ENCODE measurements around the gene CDIPT. TPM values are rescaled to one million over a fixed set of nuclear protein-coding genes. Genes with fewer than 3 reads are reported as not detected.
A peak's percentile ranks its signal among the peaks of the same experiment; 100 is the strongest.

The CDIPT gene
- total and polyA plus RNA-seq, 2 of the 13 experiments (the other 11 are each of a cell fraction or from before 2014, with no cell fraction given): 54.9 to 97.5 TPM

DNA sequence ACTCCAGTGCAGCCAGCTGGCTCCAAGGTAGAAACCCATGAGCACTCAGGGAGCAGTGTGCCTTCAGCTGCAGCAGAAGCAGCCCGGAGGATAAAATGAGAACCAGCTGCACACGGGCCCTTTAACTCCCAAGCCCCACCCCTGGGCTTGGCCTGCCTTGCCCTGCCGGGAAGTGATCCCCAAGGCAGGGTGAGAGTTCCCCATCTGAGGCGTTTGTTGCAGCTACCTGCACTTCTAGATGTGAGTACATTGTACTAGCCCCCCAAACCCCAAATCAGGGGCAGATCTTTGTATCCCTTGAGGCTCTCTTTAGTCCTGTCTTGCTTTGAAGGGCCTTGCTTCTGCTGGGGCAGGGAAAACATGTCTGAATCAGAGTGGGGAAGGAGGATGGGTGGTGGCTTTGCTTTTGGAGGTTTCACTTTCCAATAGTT is 42.7 kb downstream of the CDIPT start, which contains the start of gene MVP (continued):
- TF ChIP-seq, protein P1, sequence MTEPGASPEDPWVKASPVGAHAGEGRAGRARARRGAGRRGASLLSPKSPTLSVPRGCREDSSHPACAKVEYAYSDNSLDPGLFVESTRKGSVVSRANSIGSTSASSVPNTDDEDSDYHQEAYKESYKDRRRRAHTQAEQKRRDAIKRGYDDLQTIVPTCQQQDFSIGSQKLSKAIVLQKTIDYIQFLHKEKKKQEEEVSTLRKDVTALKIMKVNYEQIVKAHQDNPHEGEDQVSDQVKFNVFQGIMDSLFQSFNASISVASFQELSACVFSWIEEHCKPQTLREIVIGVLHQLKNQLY (CRISPR knock-in tag; IDR thresholded peaks at IDR 0.05): no peak
- TF ChIP-seq MED8 (CRISPR knock-in tag; IDR thresholded peaks at IDR 0.05; ENCODE audit: insufficient replicate concordance) (no peak), RXRA (CRISPR knock-in tag; IDR thresholded peaks at IDR 0.05) (peak; percentile 46; the same call in 1 of the 2 replicates), THYN1 (CRISPR knock-in tag; IDR thresholded peaks at IDR 0.05; ENCODE audit: borderline replicate concordance, low read depth) (no peak), SRSF1 (optimal IDR thresholded peaks at IDR 0.05; ENCODE audit: low read depth, low read length) (no peak), ZFP37 (CRISPR knock-in tag; IDR thresholded peaks at IDR 0.05; ENCODE audit: borderline replicate concordance) (no peak), PRMT3 (CRISPR knock-in tag; IDR thresholded peaks at IDR 0.05; ENCODE audit: borderline replicate concordance, low read depth) (no peak), POLR2A (IDR thresholded peaks at IDR 0.05; ENCODE audit: insufficient read depth in 1 of 2, low read depth in 2 of 2, low read length in 2 of 2) (0 out of 4 replicates have a peak, but pooled peaks of 1 of the 2 experiments have one; percentile 7), TARDBP (CRISPR knock-in tag; IDR thresholded peaks at IDR 0.05) (0 out of 2 replicates have a peak, but pooled peaks have one; percentile 23), ZNF207 (IDR thresholded peaks at IDR 0.05; ENCODE audit: borderline replicate concordance) (no peak), NFKB2 (CRISPR knock-in tag; IDR thresholded peaks at IDR 0.05; ENCODE audit: borderline replicate concordance) (no peak; the same call in 1 of the 2 replicates), ZNF569 (CRISPR knock-in tag; IDR thresholded peaks at IDR 0.05; ENCODE audit: borderline replicate concordance) (no peak), ZSCAN29 (CRISPR knock-in tag; conservative IDR thresholded peaks at IDR 0.05) (0 out of 2 replicates have a peak, but pooled peaks have one; percentile 9), SNAPC2 (CRISPR knock-in tag; IDR thresholded peaks at IDR 0.05) (no peak), BHLHE40 (IDR thresholded peaks at IDR 0.05; ENCODE audit: low read length) (no peak), ZIK1 (CRISPR knock-in tag; IDR thresholded peaks at IDR 0.05; ENCODE audit: borderline replicate concordance, low read depth) (no peak), STAG1 (CRISPR knock-in tag; IDR thresholded peaks at IDR 0.05) (peak; percentile 11; the same call in 1 of the 2 replicates), SIN3A (IDR thresholded peaks at IDR 0.05; ENCODE audit: borderline replicate concordance, low read depth, low read length) (peak; percentile 65; the same call in 1 of the 2 replicates), GPN1 (CRISPR knock-in tag; IDR thresholded peaks at IDR 0.05; ENCODE audit: borderline replicate concordance) (no peak), EP300 (IDR thresholded peaks at IDR 0.05; ENCODE audit: low read depth in 2 of 2, low read length in 2 of 2) (no peak), EP300 (CRISPR knock-in tag; IDR thresholded peaks at IDR 0.05; ENCODE audit: borderline replicate concordance) (no peak)
- TF ChIP-seq, protein P2, sequence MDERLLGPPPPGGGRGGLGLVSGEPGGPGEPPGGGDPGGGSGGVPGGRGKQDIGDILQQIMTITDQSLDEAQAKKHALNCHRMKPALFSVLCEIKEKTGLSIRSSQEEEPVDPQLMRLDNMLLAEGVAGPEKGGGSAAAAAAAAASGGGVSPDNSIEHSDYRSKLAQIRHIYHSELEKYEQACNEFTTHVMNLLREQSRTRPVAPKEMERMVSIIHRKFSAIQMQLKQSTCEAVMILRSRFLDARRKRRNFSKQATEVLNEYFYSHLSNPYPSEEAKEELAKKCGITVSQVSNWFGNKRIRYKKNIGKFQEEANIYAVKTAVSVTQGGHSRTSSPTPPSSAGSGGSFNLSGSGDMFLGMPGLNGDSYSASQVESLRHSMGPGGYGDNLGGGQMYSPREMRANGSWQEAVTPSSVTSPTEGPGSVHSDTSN (CRISPR knock-in tag; IDR thresholded peaks at IDR 0.05): no peak
- TF ChIP-seq, protein P3, sequence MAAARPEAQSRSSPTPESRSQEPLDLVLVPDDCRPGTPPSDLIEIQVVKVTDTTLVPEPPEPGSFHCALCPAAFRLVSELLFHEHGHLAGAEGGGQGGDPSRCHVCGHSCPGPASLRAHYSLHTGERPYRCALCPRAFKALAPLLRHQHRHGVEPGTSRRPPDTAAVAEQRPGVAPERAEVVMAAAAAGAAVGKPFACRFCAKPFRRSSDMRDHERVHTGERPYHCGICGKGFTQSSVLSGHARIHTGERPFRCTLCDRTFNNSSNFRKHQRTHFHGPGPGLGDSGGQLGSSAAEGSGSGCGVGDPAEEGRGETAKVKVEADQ (CRISPR knock-in tag; IDR thresholded peaks at IDR 0.05; ENCODE audit: borderline replicate concordance): no peak
- TF ChIP-seq, protein P4, sequence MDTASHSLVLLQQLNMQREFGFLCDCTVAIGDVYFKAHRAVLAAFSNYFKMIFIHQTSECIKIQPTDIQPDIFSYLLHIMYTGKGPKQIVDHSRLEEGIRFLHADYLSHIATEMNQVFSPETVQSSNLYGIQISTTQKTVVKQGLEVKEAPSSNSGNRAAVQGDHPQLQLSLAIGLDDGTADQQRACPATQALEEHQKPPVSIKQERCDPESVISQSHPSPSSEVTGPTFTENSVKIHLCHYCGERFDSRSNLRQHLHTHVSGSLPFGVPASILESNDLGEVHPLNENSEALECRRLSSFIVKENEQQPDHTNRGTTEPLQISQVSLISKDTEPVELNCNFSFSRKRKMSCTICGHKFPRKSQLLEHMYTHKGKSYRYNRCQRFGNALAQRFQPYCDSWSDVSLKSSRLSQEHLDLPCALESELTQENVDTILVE (CRISPR knock-in tag; IDR thresholded peaks at IDR 0.05): no peak
- TF ChIP-seq, protein P5, sequence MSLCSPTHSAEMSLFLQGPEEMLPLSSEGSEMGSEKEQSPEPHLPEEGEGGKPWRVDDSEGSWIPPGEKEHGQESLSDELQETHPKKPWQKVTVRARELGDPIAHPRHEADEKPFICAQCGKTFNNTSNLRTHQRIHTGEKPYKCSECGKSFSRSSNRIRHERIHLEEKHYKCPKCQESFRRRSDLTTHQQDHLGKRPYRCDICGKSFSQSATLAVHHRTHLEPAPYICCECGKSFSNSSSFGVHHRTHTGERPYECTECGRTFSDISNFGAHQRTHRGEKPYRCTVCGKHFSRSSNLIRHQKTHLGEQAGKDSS (CRISPR knock-in tag; IDR thresholded peaks at IDR 0.05; ENCODE audit: borderline replicate concordance, low read depth): no peak
- TF ChIP-seq, protein P6, sequence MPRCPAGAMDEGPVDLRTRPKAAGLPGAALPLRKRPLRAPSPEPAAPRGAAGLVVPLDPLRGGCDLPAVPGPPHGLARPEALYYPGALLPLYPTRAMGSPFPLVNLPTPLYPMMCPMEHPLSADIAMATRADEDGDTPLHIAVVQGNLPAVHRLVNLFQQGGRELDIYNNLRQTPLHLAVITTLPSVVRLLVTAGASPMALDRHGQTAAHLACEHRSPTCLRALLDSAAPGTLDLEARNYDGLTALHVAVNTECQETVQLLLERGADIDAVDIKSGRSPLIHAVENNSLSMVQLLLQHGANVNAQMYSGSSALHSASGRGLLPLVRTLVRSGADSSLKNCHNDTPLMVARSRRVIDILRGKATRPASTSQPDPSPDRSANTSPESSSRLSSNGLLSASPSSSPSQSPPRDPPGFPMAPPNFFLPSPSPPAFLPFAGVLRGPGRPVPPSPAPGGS (CRISPR knock-in tag; IDR thresholded peaks at IDR 0.05): no peak
